Measurements from ENCODE around the gene CHL1.

CHL1 gene

DNA sequence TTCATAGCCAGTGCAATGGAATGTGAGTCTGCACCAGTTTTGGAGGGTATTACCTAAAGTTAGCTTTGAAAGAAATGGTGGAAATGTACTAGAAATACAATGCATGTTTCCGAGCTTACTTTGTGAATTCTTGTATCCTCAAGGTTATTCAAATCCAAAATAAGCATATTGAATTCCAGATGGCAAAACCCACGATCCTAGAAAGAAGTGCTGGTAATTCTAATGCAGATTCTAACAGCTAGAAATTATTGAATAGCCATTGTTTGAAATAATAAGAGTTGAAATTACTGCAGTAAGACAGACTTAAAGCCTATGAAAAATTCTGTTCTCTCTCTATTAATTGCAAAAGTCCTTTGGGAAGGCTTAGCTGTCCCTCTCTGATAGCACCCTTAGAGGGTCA is 258.4 kb downstream of the CHL1 start:
- peaks cover 19% of the 10 kb centered on the region for H3K4me1 ChIP-seq (ENCODE audit: insufficient read depth, low read length)
- no peak overlapping the region for H3K4me3 ChIP-seq (ENCODE audit: low read length)
- H3K9me3 ChIP-seq (ENCODE audit: low read length), result no peaks in the 10 kb centered on the region
- no peaks in the 10 kb centered on the region for H3K27me3 ChIP-seq (ENCODE audit: insufficient read depth, low read length)
- H3K36me3 ChIP-seq (ENCODE audit: insufficient read depth, low read length), result no peaks in the 10 kb centered on the region
- no peak overlapping the region for H2AFZ ChIP-seq (ENCODE audit: low read depth, low read length)

DNA sequence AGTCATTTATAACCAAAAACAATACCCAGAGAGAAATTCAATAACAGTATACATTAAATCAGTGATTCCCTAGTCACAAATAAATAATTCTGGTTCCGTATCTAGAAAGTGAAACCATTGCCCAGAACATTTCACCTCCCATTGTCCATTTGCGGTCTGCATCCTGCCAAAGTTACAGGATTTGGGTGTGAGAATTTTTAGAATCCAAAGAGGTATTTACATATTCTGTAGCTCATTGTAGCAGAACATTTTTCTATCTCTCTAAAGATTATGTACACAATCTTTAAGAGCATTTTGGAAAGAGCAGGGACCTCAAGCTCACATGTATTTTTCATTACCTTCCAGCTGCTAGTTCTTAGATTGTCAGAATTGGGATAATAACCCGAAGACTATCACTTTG is 261.6 kb downstream of the CHL1 start:
- no peaks in the 10 kb centered on the region for H3K27me3 ChIP-seq (ENCODE audit: insufficient read depth, low read length)
- no peaks in the 10 kb centered on the region for H3K9me3 ChIP-seq (ENCODE audit: low read length)
- no peaks in the 10 kb centered on the region for H3K36me3 ChIP-seq (ENCODE audit: insufficient read depth, low read length)
- H3K4me1 ChIP-seq (ENCODE audit: insufficient read depth, low read length), result peaks cover 19% of the 10 kb centered on the region
- no peak overlapping the region for H3K4me3 ChIP-seq (ENCODE audit: low read length)
- H2AFZ ChIP-seq (ENCODE audit: low read depth, low read length), result no peak overlapping the region

DNA sequence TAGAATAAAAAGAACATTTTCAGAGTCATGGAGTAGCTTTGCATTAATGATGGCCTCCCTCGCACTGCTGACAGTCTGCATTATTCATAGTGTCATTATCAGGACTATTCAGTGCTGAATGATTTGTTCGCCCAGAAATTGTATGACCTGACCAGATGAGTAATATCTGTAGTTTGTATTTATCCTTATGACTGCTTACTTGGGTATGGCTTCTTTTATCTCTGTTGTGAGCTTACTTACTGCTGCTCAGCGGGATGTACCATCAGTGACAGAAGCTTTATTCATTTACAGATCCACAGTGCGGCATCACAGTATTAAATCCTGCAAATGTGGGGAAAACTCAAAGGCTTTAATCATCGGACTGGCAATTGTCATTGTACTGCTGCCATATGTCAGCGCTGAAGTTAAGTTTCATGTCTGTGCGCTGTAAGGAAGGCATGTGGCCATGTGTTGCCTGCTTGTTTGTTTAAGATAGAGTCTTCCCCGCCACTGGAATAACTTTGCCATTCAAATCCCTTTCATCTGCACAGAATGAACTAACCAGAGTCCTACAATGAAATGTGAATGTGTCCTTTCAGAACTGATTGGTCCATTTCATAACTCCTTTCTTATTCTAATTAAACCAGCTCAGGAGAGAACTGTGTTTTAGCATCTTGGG is 262.2 kb downstream of the CHL1 start:
- Histone ChIP-seq H3K27me3 (ENCODE audit: insufficient read depth, low read length) (no peaks in the 10 kb centered on the region), H3K4me1 (ENCODE audit: insufficient read depth, low read length) (peaks cover 19% of the 10 kb centered on the region), H3K4me3 (ENCODE audit: low read length) (peak overlapping the region; percentile 17), H3K9me3 (ENCODE audit: low read length) (no peaks in the 10 kb centered on the region), H3K36me3 (ENCODE audit: insufficient read depth, low read length) (no peaks in the 10 kb centered on the region), H2AFZ (ENCODE audit: low read depth, low read length) (peak overlapping the region; percentile 30)

All from neuron (in vitro differentiated cells).